ENCODE measurements around the gene MPEG1. TPM values are rescaled to one million over a fixed set of nuclear protein-coding genes. Genes with fewer than 3 reads are reported as not detected.

Gene MPEG1
- total RNA-seq, 1 experiment from 2014 or later, result 0.08 TPM

- ChIA-PET POLR2A (no interaction called here), CTCF (no interaction called here)
- ATAC-seq (no peak), DNase-seq (ENCODE audit: low read depth, low spot score) (no peak)
- no peaks in the 10 kb centered on the region for H3K4me1 ChIP-seq (ENCODE audit: control insufficient read depth, insufficient read depth, low read length)
- H3K4me3 ChIP-seq (ENCODE audit: low read depth in 2 of 2, low read length in 2 of 2), result no peak overlapping the region
- H3K9me3 ChIP-seq (ENCODE audit: control insufficient read depth, insufficient read depth, low read depth, low read length), result no peaks in the 10 kb centered on the region
- H3K27ac ChIP-seq (ENCODE audit: low read length), result no peak overlapping the region
- H3K27me3 ChIP-seq (ENCODE audit: control insufficient read depth, insufficient read depth, low read length), result no peaks in the 10 kb centered on the region
- intact Hi-C loops (cut with micrococcal nuclease; ENCODE audit: unreplicated experiment) (no loop called here), in situ Hi-C loops (cut with HindIII; ENCODE audit: low pct_unique_long_range_greater_than_20kb, low sequenced_read_pairs) (no loop called here)
- no peak for TF ChIP-seq REST (IDR thresholded peaks at IDR 0.05; ENCODE audit: insufficient read depth in 1 of 2, low read depth in 2 of 2, low read length in 1 of 2)
- no peaks in the 10 kb centered on the region for H3K36me3 ChIP-seq (ENCODE audit: control insufficient read depth, insufficient read depth, low read length)
- BruUV-seq (replicated peaks), result no TSS peak
These were observed 6.2 kb upstream of the MPEG1 start for GRCh38 chr11:59218893-59219292.

GRCh38 chr11:59218319-59218718 is 5.6 kb upstream of the MPEG1 start:
- Histone ChIP-seq H3K36me3 (ENCODE audit: control insufficient read depth, insufficient read depth, low read length) (no peaks in the 10 kb centered on the region), H3K9me3 (ENCODE audit: control insufficient read depth, insufficient read depth, low read depth, low read length) (no peaks in the 10 kb centered on the region), H3K27ac (ENCODE audit: low read length) (no peak overlapping the region), H3K4me1 (ENCODE audit: control insufficient read depth, insufficient read depth, low read length) (no peaks in the 10 kb centered on the region), H3K4me3 (ENCODE audit: low read depth in 2 of 2, low read length in 2 of 2) (no peak overlapping the region), H3K27me3 (ENCODE audit: control insufficient read depth, insufficient read depth, low read length) (no peaks in the 10 kb centered on the region)
- DNase-seq (ENCODE audit: low read depth, low spot score), result no peak
- in situ Hi-C loops (cut with HindIII; ENCODE audit: low pct_unique_long_range_greater_than_20kb, low sequenced_read_pairs), result no loop called here
- ATAC-seq, result no peak
- ChIA-PET POLR2A (interaction anchor here (0.5 kb wide), 1 partner anchor 47 kb away, joined by 4 read pairs; the partner anchor contains the start of gene DTX4), CTCF (no interaction called here)
- BruUV-seq (replicated peaks), result no TSS peak
- TF ChIP-seq REST (IDR thresholded peaks at IDR 0.05; ENCODE audit: insufficient read depth in 1 of 2, low read depth in 2 of 2, low read length in 1 of 2) (no peak), SIN3A (IDR thresholded peaks at IDR 0.05; ENCODE audit: borderline replicate concordance, insufficient read depth, low read depth, low read length) (no peak)
- intact Hi-C loops (cut with micrococcal nuclease; ENCODE audit: unreplicated experiment), result no loop called here

- DNase-seq (ENCODE audit: low read depth, low spot score), result no peak
- Histone ChIP-seq H3K4me3 (ENCODE audit: low read depth in 2 of 2, low read length in 2 of 2) (no peak overlapping the region), H3K4me1 (ENCODE audit: control insufficient read depth, insufficient read depth, low read length) (no peaks in the 10 kb centered on the region), H3K27ac (ENCODE audit: low read length) (no peak overlapping the region), H3K27me3 (ENCODE audit: control insufficient read depth, insufficient read depth, low read length) (no peaks in the 10 kb centered on the region), H3K9me3 (ENCODE audit: control insufficient read depth, insufficient read depth, low read depth, low read length) (no peaks in the 10 kb centered on the region), H3K36me3 (ENCODE audit: control insufficient read depth, insufficient read depth, low read length) (no peaks in the 10 kb centered on the region)
- in situ Hi-C loops (cut with HindIII; ENCODE audit: low pct_unique_long_range_greater_than_20kb, low sequenced_read_pairs) (no loop called here), intact Hi-C loops (cut with micrococcal nuclease; ENCODE audit: unreplicated experiment) (no loop called here)
- no TSS peak for BruUV-seq (replicated peaks)
- no peak for TF ChIP-seq SIN3A (IDR thresholded peaks at IDR 0.05; ENCODE audit: borderline replicate concordance, insufficient read depth, low read depth, low read length)
- CTCF ChIA-PET, result no interaction called here
- POLR2A ChIA-PET, result no interaction called here
- ATAC-seq, result no peak
These were observed 4.2 kb upstream of the MPEG1 start for GRCh38 chr11:59216641-59217564.

All from Panc1 (cell line).